UCSD-AML1 (cell line): ENCODE measurements around the gene MEA1.

ENCODE experiments used
- DNase-seq: peaks from one replicate; lab custom pipeline; 2025; ENCODE audit not compliant: unreplicated experiment; lab: John Stamatoyannopoulos, UW

Gene MEA1

GRCh38 chr6:42978487-42978838 lies 35.3 kb downstream of the MEA1 start:
- DNase-seq: no peak

- DNase-seq: no peak
Observed at GRCh38 chr6:42974919-42975505, 38.7 kb downstream of the MEA1 start.

- no peak for DNase-seq
Observed at GRCh38 chr6:42973926-42974325, 39.8 kb downstream of the MEA1 start.

GRCh38 chr6:42971746-42972327 lies 41.9 kb downstream of the MEA1 start:
- DNase-seq: no peak

- DNase-seq: peak; percentile 46
Observed at GRCh38 chr6:42970871-42971612, 42.7 kb downstream of the MEA1 start.

GRCh38 chr6:42969934-42970333 lies 43.8 kb downstream of the MEA1 start:
- no peak for DNase-seq

GRCh38 chr6:42969431-42969830 lies 44.3 kb downstream of the MEA1 start:
- DNase-seq: no peak

GRCh38 chr6:42968783-42969182 lies 45.0 kb downstream of the MEA1 start:
- no peak for DNase-seq

GRCh38 chr6:42968126-42968701 lies 45.5 kb downstream of the MEA1 start:
- no peak for DNase-seq

GRCh38 chr6:42967228-42967627 lies 46.5 kb downstream of the MEA1 start:
- DNase-seq: no peak

GRCh38 chr6:42966571-42966970 lies 47.2 kb downstream of the MEA1 start:
- DNase-seq: no peak

- DNase-seq: peak; percentile 40
Observed at GRCh38 chr6:42963855-42964605, 49.7 kb downstream of the MEA1 start.

GRCh38 chr6:42963179-42963854 lies 50.4 kb downstream of the MEA1 start:
- no peak for DNase-seq

- no peak for DNase-seq
Observed at GRCh38 chr6:42962502-42963178, 51.1 kb downstream of the MEA1 start.

- no peak for DNase-seq
Observed at GRCh38 chr6:42962096-42962495, 51.6 kb downstream of the MEA1 start.
